B cell (primary cell): Measurements from ENCODE around the gene CDH7.

Experiments
- CTCF ChIP-seq: fragments of 200-600 bp; IDR thresholded peaks from one replicate; pipeline ENCODE4 v1.8.0; 2022; ENCODE audit warnings: antibody characterized with exemption, mild to moderate bottlenecking
- EZH2 ChIP-seq: IDR thresholded peaks from 2 replicates; pipeline ENCODE4 v1.6.1; 2012; ENCODE audit warnings: borderline replicate concordance, low read depth, mild to moderate bottlenecking, moderate library complexity, low read length; ENCODE audit not compliant: insufficient read depth, poor library complexity, severe bottlenecking

- TF ChIP-seq EZH2 (no peak), CTCF (no peak)
Measured at GRCh38 chr18:65790604-65791003, 39.8 kb downstream of the CDH7 start.
